ENCODE data around the gene SLU7.

DNA sequence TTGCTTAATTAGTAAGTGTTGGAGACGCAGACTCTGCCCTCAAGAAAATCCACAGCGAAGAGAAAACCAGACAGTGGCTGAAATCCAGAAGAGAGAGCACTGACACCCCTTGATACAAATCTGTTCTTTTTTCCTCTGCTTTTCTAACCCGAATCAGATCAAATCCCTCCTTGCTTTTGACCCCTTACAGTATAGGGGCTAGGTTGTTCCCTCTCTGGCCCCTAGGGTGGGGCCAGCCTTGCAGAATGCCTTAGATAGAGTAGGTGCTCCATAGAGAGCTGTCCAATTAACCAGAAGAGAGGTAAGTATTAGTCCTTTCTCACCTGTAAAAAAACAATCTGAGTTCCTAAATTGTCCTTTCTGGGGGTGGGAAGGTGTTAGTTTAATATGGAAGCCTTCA, 58.6 kb downstream of the SLU7 start:
- no peak for TF ChIP-seq EZH2 (IDR thresholded peaks at IDR 0.05; ENCODE audit: low read length, unreplicated experiment)
- TF ChIP-seq, protein P1, sequence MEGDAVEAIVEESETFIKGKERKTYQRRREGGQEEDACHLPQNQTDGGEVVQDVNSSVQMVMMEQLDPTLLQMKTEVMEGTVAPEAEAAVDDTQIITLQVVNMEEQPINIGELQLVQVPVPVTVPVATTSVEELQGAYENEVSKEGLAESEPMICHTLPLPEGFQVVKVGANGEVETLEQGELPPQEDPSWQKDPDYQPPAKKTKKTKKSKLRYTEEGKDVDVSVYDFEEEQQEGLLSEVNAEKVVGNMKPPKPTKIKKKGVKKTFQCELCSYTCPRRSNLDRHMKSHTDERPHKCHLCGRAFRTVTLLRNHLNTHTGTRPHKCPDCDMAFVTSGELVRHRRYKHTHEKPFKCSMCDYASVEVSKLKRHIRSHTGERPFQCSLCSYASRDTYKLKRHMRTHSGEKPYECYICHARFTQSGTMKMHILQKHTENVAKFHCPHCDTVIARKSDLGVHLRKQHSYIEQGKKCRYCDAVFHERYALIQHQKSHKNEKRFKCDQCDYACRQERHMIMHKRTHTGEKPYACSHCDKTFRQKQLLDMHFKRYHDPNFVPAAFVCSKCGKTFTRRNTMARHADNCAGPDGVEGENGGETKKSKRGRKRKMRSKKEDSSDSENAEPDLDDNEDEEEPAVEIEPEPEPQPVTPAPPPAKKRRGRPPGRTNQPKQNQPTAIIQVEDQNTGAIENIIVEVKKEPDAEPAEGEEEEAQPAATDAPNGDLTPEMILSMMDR (conservative IDR thresholded peaks at IDR 0.05; ENCODE audit: low read depth, low read length): no peak

All from PC-3 (cell line).